GM18951 (cell line): Measurements from ENCODE around the gene RPL29.
"Not testable (repeated sequence)": the region's sequence is repeated elsewhere in the genome, so short reads cannot be mapped to it uniquely, and the experiment has no call there.

Experiments used
- POLR2A ChIP-seq: IDR thresholded peaks from 4 replicates; pipeline ENCODE4 v1.6.1; 2011; ENCODE audit warnings: mild to moderate bottlenecking; ENCODE audit not compliant: insufficient read length, insufficient read depth; ENCODE audit errors: extremely low read depth
- in situ Hi-C: fragments of 300-500 bp; cut with MboI; formaldehyde crosslinking; loops from one replicate; pipeline ENCODE4 v1.12.0; 2022; ENCODE audit warnings: low sequenced_read_pairs, mixed read lengths, inconsistent platforms; ENCODE audit not compliant: unreplicated experiment

The RPL29 gene

GRCh38 chr3:52006017-52006819, 10.5 kb upstream of the RPL29 start:
- in situ Hi-C loops = no loop called here
- no peak for TF ChIP-seq POLR2A

GRCh38 chr3:52005571-52005986, 9.9 kb upstream of the RPL29 start:
- in situ Hi-C loops = no loop called here
- no peak for TF ChIP-seq POLR2A

- in situ Hi-C loops = loop anchor here (5.0 kb wide), 1 partner anchor 137 kb away; no protein-coding TSS in a partner anchor
Observed at GRCh38 chr3:52004906-52005395, 9.3 kb upstream of the RPL29 start.

GRCh38 chr3:52004163-52004787, 8.6 kb upstream of the RPL29 start:
- TF ChIP-seq POLR2A = no peak
- in situ Hi-C loops = loop anchor here (5.0 kb wide), 1 partner anchor 138 kb away; no protein-coding TSS in a partner anchor

More at GRCh38 chr3:52004906-52005395, 9.3 kb upstream of the RPL29 start:
- no peak for TF ChIP-seq POLR2A

- in situ Hi-C loops = loop anchor here (5.0 kb wide), 1 partner anchor 140 kb away; no protein-coding TSS in a partner anchor
- no peak for TF ChIP-seq POLR2A
Observed at GRCh38 chr3:52002748-52003147, 7.1 kb upstream of the RPL29 start.

GRCh38 chr3:52001443-52001974, 5.8 kb upstream of the RPL29 start:
- in situ Hi-C loops = loop anchor here (5.0 kb wide), 1 partner anchor 141 kb away; no protein-coding TSS in a partner anchor
- TF ChIP-seq POLR2A = no peak

GRCh38 chr3:51999846-52000245, 4.2 kb upstream of the RPL29 start:
- TF ChIP-seq POLR2A = no peak
- in situ Hi-C loops = loop anchor here (5.0 kb wide), 1 partner anchor 142 kb away; no protein-coding TSS in a partner anchor

GRCh38 chr3:51998774-51999173, 3.1 kb upstream of the RPL29 start:
- TF ChIP-seq POLR2A = no peak
- in situ Hi-C loops = no loop called here

GRCh38 chr3:51997935-51998596, 2.4 kb upstream of the RPL29 start:
- in situ Hi-C loops = no loop called here

GRCh38 chr3:51997172-51997571, 1.5 kb upstream of the RPL29 start:
- no peak for TF ChIP-seq POLR2A
- in situ Hi-C loops = no loop called here

More at GRCh38 chr3:51997935-51998596, 2.4 kb upstream of the RPL29 start:
- no peak for TF ChIP-seq POLR2A

GRCh38 chr3:51994530-51994929, 1.2 kb downstream of the RPL29 start:
- in situ Hi-C loops = no loop called here
- TF ChIP-seq POLR2A = no peak

GRCh38 chr3:51993657-51994056, 2.0 kb downstream of the RPL29 start:
- in situ Hi-C loops = not testable (repeated sequence)
